Renal cortical epithelial cell (primary cell): ENCODE data around the gene CNOT1. TPM values are rescaled to one million over a fixed set of nuclear protein-coding genes. Genes with fewer than 3 reads are reported as not detected.
"Not testable (repeated sequence)": the region's sequence is repeated elsewhere in the genome, so short reads cannot be mapped to it uniquely, and the experiment has no call there.

ENCODE experiments used
- DNase-seq: peaks from one replicate; pipeline ENCODE4 v3.0.0-alpha.2; 2011; ENCODE audit warnings: low read depth
- total RNA-seq: library from RNA; depleted of rRNA; stranded (reverse); fragments of >200 nt; gene quantifications from 2 replicates; pipeline ENCODE4 v1.2.3, GENCODE V29; 2014

Gene CNOT1
- total RNA-seq, 1 donor from 2014 or later = 256 TPM

DNA sequence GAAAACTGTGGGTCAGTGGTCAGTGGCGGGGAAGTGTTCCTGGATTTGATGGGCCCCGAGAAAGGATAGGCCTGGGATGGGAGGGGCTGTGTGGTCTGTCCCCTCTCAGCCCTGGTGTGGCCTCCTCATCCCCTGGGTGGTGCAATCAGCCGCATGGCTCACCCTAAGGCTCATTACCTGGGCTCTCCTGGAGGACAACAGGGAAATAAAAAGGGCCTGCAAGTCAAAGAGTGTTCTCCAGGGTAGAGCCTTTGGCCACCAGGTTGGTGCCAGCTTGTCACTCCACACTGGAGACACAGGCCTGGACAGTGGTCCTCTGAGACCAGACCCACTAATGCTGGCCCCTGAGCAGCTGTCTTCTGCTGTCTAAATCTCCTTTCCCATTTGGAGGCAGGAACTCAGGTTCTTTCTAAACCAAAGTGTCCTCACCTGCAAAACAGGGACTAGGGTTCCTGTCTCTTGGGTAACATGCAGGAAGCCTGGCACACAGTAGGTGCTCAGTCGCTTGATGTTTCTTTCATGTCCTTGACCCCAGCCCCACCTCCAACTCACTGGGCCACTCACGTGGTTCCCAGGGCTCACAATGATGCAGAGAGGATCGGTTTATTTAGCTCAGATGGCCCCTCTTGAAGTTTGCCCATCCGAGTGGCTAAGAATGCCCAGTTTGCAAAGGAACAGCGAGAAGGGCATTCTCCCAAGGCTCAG is 127.3 kb downstream of the CNOT1 start:
- no peak for DNase-seq

DNA sequence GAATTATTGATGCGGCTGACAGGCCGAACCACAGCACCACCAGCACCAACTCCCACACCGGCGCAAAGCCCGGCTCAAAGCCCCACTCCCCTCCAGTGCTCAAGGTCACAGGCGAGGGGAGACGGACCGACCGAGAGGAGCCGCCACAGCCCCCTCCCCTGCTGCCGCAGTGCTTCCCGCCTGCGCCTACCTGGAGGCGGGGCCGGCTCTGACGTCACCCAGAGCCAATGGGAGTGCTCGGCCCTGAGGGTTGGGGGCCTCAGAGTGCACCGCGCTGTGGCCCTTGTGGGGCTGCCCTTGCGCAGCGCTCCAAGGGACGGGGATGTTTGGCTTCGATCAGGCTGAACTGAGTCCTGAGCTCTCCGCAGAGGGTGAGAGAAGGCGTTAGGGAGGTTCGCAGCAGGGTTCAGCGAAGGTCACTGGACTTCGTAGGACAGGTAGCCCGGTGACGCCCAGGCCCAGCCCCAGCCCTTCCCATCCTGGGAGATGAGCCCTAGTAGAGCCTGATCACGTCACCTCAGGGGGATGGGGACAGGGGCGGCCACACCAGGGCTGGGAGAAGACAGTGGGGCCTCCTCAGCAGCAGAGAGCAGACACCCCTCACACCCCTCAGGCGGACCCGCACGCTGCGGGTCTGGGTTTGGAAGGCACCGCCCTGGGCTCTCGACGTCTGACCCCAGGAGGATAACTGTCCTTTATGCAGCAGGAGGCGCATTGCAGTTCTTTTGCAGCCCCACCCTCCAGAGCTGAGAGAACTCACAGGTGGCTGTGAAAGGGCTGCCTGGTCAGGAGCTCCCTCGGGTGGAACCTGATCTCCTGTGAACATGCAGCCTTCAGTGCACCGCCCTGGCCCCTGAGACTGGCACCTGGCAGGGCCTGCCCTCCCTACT is 128.1 kb downstream of the CNOT1 start:
- no peak for DNase-seq

DNA sequence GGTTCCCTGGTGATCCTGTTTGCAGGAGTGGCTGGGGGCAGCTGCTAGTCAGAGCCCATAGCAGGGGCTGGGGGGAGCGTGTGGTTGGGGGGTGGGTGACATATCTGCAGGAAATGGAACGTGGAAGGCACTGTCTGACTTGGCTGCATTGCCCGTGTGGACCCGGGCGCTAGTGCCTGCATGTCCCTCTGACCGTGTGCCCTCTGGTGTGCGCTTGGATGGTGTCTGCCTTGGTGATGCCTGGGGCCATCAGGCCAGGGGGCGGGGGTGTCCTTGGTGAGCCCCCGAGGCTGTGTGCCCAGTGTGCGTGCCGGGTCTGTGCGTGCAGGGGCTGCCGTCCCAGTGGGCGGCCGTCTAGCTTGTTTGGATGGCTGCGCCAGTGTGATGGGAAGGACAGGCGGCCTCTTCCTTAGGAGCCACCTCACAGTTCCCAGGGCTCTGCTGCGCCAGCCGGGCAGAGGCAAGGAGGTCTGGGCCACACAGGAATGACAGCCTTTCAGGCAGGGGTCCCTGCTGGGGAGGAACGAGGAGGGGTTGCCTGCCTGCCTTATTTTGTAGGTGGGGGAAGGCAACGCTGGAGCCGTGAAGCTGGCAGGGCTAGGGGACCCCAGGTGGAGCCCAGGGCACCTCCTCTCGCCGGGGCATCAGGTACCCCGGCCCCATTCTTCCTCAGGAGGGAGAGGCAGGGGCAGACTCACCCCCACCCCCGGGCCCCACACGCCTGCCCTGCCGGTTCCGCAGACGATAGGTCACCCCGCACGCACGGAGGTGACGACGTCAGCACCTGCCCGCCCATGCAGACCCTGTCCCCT is 129.0 kb downstream of the CNOT1 start:
- DNase-seq = no peak

DNA sequence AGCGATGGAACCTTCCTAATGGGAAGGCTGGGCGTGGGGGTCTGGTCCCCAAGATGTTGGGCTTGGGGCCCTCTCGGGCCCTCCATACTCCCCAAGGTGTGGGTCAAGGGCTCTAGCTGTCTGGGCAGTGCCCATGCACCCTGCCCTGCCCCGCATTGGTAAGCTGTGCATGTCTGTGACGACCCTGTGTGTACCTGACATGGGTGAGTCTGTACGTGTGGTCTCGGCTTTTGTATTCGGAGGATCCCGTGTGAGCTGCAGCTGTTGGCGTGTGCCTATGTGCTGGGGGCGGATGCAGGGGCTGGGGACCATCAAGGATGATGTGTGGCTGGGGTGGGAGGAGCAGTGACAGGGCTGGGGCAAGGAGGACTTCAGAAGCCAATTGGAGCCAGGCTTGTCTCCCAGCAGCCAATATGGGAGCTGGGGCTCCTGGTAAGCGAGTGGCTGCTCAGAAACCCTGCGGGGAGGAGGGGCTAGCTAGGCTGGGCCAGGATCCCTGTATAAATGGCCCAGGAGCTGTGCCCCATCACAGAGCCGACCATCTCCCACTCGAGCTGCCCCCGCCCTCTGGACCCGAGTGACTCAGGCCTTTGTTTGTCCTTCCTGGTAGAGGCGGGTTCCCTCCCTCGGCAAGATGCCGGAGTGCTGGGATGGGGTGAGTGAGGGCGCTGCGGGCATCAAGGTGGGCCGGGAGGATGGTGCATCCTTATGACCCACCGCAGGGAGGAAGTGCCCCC is 129.8 kb downstream of the CNOT1 start, which contains the start of gene NDRG4:
Gene NDRG4 (plus strand): TSS at position 529 of the 737 bp plus-strand sequence. CDS start 106 bp downstream, at position 635.
- DNase-seq = peak; percentile 49

DNA sequence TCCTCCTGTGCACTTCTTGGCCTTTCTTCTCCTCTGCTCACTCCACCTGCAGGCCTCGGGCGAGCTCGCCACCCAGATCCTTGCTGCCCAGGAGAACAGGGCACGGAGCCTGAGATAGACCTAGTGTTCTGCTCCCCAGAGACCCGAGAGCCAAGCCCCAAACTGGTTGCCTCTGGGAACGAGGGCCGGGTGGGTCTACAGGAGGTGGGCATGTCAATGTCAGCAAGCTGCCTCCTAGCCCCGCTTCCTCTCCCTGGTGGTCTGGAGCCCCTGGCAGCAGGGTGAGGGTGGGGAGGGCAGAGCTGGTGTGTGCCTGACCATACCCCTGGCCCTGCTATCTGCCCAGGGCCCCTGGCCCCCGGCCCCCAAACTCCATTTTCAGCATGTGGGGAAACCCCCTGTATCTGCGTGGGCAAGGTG is 130.5 kb downstream of the CNOT1 start:
- DNase-seq = no peak

DNA sequence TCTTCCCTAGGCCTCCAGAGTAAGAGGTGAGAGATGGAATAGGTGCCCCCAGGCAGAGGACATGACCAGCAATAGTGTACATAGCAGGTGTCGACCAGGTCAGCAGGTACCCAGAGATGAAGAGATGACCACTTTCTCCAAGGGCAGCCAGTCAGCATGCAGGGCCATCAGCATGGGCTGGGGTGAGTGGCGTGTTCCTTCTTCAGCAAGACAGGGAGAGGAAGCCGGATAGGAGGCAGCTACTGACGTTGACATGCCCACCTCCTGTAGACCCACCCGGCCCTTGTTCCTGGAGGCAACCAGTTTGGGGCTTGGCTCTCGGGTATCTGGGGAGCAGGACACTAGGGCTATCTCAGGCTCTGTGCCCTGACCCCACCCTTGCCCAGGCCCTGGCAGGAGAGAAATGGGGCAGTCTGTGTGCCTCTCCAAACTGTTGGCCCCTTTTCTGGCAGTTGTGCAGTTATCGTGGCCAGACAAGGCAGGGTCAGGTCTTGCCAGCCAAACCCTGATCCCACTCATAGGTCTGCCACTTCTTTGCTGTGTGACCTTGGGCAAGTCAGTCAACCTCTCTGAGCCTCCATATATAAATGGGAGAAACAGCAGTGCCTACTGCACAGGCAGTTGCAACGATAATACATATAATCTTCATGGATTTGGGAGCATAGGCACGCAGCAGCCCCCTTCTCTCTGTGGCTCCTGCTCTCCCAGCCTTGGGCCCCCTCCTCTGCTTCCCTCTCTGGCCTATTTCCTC is 131.1 kb downstream of the CNOT1 start:
- DNase-seq = no peak

DNA sequence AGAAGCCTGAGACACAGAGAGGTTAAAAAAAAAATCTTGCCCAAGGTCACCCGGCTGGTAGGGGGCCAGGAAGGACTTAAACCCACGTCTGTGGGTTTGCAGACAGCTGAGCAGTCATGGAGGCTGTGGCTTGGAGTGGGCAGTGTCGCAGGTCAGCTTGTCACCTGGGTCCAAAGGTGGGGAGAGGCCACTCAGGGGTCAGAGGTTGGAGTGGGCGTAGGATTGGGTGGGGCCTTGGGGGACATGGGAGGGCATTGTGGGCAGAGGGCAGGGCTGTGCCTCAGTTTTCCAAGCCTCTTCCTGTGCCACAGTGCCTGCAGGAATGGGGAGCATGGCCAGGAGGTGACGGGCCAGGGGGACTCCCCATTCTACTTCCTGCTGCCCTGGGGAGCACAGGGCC is 131.7 kb downstream of the CNOT1 start:
- DNase-seq = no peak

DNA sequence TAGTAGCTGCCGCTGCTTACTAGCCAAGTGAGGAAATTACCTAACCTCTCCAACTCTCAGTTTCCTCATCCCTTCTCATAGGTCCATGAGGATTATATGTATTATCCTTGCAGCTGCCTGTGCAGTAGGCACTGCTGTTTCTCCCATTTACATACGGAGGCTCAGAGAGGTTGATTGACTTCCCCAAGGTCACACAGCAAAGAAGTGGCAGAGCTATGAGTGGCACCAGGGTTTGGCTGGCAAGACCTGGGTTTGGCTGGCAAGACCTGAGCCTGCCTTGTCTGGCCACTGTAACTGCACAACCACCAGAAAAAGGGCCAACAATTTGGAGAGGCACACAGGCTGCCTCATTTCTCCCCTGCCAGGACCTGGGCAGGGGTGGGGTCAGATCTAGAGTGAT is 132.2 kb downstream of the CNOT1 start:
- no peak for DNase-seq

DNA sequence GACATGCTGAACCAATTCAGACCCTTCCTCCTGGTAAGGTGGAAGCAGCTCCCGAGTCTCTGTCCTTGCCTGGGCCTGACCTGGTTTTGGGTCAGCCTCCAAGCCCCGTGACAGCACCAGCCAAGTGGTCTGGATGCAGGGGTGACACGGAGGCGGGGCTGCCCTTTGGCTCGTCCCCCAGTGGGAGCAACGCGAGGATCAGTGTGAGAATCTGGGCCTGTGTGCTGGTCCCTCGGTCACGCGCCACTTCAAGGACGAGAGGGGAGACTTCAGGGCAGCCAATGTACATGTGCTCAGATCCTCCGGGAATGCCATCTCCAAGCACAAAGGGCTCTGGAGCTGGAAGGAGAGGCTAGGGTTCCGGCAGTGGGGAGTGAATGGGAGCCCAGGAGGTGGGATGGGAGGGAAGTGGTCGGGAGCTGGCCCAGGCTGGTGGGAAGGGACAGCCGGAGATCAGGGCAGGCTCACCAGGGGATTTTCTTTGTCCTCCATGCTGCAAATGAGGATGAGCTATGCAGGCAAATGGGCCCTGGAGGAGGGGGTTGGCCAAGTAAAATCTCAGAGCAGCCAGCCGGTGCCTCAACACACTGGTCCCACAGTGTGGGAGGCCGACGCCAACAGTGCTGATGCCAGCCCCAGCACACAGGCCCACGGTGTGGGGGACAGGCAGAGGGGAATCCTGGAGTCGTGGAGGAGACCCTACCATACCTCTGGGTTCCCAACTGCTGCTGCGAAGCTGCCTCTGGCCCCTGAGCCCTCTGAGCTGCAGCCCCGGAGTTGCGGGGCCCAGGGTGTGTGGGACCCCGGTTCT is 133.9 kb downstream of the CNOT1 start:
- DNase-seq = no peak

DNA sequence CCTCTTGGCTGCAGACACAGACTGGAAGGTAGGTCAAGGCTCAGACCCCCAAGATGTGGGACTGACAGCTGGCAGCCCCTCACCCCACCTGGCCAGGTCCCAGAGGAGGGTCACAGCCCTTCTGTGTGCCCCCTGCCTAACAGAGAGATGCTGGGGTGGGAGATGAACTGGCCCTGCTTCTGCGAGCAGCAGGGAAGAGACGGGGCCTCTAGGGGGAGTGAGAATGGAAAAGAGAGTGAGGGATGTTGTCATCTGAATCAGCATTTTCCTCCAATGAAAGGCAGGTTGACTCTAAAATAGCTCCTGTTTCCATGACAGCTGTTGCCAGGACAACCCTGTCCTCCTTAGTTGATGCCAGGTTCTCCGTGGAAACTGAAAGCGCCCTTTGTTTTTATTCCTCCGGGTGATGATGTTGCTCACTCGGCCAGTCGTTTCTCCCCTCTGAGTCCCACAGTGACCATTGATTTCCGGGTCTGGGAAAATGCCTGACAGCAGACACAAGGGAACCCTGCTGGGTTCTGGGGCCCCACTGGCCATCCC is 134.6 kb downstream of the CNOT1 start:
- DNase-seq = peak; percentile 96

DNA sequence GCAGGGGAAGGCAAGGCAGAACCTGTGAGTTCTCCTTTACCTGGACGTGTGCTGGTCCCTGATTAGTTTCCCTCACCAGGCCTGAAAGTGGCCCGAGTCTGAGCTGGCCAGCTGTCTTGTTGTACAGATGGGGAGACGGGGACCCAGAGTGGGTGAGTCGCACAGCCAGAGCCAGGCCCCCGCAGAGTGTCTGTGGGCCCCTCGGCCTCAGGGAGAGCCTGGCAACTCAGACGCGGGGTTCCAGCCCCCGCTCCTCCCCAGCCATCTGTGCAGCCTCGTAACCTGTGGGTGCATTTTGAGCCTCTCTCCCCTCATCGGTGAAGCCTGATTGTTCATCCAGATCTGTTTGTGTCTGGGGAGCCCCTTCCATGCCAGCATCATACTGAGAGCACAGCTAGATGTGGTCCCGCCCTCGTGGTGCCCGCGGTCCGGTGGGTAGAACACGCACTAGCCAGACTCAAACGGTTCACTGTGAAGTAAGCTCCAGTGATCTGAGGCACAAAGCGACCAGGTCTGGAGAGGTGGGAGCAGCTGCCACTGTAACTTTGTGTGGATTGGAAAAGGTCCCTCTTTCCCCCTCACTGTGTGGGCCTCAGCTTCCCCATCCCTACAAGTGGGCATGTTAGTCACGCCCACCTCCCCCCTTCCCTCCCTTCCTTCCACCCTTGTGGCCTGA is 135.7 kb downstream of the CNOT1 start:
- no peak for DNase-seq

DNA sequence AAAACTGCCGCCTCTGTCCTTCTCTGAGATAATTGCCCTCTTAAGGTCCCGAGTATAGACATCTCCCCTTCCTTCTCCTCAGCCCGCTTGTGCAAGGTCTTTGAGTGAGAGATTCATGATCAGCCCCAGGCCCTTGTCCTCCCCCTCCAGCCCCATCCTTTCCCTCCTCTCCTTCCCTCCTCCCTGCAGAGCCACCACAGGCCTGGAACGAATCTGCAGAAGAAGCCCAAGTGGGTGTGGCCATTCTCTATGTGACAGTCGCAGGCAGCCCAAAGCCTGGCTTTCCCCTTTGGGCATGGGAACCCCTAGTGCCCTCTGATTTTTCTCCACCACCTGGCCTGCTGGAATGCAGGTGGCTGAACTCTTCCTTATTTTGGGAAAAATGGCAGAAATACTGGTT is 136.9 kb downstream of the CNOT1 start:
- no peak for DNase-seq

DNA sequence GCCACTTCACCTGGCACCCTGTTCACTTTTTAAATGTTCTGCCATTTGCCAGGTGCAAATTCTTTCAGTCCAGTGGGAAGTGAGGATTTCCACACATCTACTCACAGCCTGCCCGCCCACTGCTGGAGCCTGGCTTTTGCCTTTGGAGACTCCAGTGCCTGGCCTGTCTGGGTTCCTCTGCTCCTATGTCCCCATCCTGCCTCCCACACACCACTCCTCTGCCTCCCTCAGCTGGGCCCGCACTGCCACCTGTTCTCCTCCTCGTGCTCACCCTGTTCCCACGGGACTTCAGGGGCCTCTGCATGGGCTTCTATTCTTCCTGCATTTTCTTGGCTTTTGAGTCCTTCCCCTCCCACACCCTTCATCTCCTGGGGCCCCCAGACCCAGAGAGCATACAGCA is 137.6 kb downstream of the CNOT1 start:
- DNase-seq = no peak

DNA sequence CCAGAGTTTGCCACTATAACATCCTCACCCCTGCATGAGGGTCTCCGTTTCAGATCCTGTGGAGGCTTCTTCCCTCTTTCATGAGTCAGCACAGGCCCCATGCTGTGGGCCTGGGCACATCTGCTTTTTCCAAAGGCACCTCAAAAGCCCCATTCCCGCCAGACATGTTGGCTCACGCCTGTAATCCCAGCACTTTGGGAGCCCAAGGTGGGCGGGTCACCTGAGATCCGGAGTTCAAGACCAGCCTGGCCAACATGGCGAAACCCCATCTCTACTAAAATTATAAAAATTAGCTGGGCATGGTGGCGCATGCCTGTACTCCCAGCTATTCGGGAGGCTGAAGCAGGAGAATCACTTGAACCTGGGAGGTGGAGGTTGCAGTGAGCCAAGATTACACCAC is 139.1 kb downstream of the CNOT1 start:
- not testable (repeated sequence) for DNase-seq

DNA sequence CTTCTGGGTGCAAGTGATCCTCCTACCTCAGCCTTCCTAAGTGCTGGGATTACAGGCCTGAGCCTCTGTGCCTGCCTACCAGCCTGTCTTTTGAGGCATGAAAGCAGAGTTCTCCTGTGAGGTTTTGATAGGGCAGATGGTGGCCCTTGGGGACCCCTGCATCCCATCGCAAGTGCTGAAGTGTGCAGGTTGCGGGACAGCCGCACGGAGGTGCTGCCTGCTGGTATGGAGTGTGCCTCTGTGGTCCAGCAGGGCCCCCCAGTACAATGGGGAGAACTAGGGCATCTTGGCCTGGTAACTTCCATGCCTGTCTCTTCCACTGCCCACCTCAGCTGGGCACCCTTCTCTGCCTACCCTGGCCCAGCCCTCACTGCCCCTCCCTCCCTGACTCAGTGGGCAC is 139.6 kb downstream of the CNOT1 start:
- DNase-seq = no peak

DNA sequence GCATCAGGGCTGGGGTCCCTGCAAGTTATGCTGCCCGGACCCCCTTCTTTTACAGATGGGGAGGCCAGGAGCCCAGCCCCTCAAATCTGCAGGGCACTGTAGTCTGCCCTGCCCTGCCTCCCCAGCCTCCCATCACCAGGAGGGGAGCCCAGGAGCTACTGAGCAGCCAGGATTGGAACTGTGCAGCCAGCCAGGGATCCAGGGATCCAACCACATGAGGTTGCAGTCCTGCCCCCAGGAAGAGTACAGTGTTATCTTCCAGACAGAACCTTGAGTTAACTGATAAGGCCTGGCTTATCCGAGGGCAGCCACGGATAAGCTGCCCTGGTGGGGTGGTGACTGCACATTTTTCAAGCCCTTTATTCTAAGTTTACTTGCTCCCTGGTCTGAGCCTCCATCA is 141.1 kb downstream of the CNOT1 start:
- no peak for DNase-seq

DNA sequence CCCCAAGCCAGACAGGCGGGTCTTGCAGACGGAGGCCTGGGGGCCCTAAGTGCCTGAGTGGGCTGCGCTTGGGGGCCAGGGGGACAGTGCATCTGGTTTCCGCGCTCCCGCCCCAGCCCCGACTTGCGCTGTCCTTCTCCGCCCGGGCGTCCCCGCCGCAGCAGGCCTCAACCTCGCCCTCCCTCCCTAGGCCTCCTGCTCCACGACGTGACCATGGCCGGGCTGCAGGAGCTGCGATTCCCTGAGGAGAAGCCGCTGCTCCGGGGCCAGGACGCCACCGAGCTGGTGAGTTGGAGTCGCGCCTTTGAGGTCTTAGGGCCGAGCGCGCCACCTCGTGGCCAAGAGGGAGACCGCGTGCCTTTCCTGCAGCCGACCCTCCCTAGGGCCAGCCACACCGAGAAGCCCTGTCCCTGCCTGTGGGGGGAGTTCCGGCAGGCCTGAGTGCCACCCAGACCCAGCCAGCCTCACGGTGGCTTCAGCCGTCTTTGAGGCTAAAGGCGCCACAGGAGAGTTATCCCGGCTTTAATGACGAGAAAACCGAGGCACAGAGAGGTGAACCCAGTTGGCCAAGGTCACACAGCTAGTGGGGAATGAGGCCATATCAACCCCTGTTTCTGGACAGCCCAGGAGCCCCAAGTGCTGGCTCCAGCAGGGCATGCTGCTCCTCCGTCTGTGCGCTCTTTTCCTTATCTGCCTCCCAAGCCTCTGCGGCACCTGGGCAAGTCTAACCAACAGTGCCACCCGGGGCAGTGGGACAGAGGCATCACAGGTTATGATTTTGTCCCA is 141.9 kb downstream of the CNOT1 start:
- DNase-seq = peak; percentile 32

DNA sequence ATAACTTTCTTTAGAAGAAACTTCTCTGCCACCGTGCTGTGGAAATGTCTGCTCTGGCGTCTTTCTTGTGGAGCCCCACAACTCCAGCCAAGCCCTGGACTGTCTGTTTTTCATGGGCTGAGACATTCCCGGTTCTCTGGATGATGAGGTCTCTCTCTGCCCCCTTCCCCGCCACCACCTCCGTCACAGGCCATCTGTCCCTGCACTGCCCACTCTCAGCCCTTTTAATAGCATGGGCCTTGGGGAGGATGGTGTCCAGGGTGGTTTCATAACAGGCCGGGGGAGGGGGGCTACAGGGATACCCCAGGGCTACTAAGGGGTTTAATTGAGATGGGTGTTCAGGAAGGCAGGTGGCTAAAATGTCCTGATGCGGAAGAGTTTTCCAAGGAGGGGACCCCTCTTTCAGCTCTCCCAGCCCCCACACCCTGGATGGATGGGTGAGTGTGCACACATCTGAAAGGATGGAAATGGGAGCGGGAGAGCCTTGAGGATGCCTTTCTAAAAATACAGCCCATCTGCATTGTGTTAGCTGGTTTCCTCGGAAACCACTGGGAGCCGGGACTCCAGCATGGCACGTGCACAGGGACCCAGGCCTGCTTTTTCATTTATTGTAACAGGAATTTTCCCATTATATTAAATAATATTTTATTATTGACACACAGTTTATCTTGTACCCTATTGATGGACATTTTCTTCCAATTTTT is 144.3 kb downstream of the CNOT1 start:
- DNase-seq = no peak
